Ovary (tissue), 3 donors: ENCODE measurements around the gene TXNDC2.

Source experiments
- CTCF ChIP-seq, 3 donors: fragments of 450-650 bp in 2 of 3; fragments of 200-600 bp in 1 of 3; IDR thresholded peaks; one replicate each; pipeline versions ENCODE4 v1.5.1 to v1.8.0; 2016 to 2022; ENCODE audit warnings: antibody characterized with exemption in 3 of 3, mild to moderate bottlenecking in 1 of 3
- EP300 ChIP-seq: sonication (generic); formaldehyde crosslinking; IDR thresholded peaks from one replicate; pipeline ENCODE4 v1.6.1; 2017; ENCODE audit warnings: antibody characterized with exemption
- POLR2A ChIP-seq: fragments of 450-650 bp; IDR thresholded peaks from one replicate; pipeline ENCODE4 v1.6.1; 2017; ENCODE audit warnings: antibody characterized with exemption, mild to moderate bottlenecking, moderate library complexity
- donor health status: DM: no; HTN: no; CAD: no.

GRCh38 chr18:9887992-9888391 lies 2.2 kb downstream of the TXNDC2 start:
- TF ChIP-seq POLR2A = no peak
- no peak for TF ChIP-seq CTCF (IDR thresholded peaks at IDR 0.05)
- TF ChIP-seq EP300 = no peak
